ENCODE measurements around the gene BCR.

- TF ChIP-seq CREB1 (IDR thresholded peaks at IDR 0.05) (no peak), CTCF (IDR thresholded peaks at IDR 0.05; ENCODE audit: control extremely low read depth in 1 of 3, insufficient read depth in 1 of 3, low read depth in 1 of 3, low read length in 3 of 3) (no peak), POLR2A (IDR thresholded peaks at IDR 0.05; ENCODE audit: control extremely low read depth in 1 of 2, low read depth in 2 of 2, low read length in 2 of 2) (no peak), PHF8 (conservative IDR thresholded peaks at IDR 0.05; ENCODE audit: low read depth, low read length) (no peak), KDM5A (IDR thresholded peaks at IDR 0.05; ENCODE audit: low read length) (no peak), RAD21 (IDR thresholded peaks at IDR 0.05 in 1 of 2, conservative IDR thresholded peaks at IDR 0.05 in 1 of 2; ENCODE audit: low read depth in 2 of 2, low read length in 2 of 2) (no peak), GTF2F1 (IDR thresholded peaks at IDR 0.05; ENCODE audit: borderline replicate concordance, low read depth, low read length) (no peak), NRF1 (IDR thresholded peaks at IDR 0.05; ENCODE audit: low read depth, low read length) (no peak), ZNF274 (IDR thresholded peaks at IDR 0.05; ENCODE audit: borderline replicate concordance, extremely low read depth, low read length) (no peak), SIX5 (IDR thresholded peaks at IDR 0.05; ENCODE audit: low read depth, low read length) (no peak)
- TF ChIP-seq, protein P1, sequence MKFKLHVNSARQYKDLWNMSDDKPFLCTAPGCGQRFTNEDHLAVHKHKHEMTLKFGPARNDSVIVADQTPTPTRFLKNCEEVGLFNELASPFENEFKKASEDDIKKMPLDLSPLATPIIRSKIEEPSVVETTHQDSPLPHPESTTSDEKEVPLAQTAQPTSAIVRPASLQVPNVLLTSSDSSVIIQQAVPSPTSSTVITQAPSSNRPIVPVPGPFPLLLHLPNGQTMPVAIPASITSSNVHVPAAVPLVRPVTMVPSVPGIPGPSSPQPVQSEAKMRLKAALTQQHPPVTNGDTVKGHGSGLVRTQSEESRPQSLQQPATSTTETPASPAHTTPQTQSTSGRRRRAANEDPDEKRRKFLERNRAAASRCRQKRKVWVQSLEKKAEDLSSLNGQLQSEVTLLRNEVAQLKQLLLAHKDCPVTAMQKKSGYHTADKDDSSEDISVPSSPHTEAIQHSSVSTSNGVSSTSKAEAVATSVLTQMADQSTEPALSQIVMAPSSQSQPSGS (IDR thresholded peaks at IDR 0.05; ENCODE audit: low read length): no peak
Measured at GRCh38 chr22:23276656-23277582, 96.6 kb downstream of the BCR start.

Measured in H1 (cell line).